ENCODE results near the gene PHACTR3. TPM values are rescaled to one million over a fixed set of nuclear protein-coding genes. Genes with fewer than 3 reads are reported as not detected.

Gene PHACTR3
- total RNA-seq, 1 donor from 2014 or later, result 0.14 TPM

DNA sequence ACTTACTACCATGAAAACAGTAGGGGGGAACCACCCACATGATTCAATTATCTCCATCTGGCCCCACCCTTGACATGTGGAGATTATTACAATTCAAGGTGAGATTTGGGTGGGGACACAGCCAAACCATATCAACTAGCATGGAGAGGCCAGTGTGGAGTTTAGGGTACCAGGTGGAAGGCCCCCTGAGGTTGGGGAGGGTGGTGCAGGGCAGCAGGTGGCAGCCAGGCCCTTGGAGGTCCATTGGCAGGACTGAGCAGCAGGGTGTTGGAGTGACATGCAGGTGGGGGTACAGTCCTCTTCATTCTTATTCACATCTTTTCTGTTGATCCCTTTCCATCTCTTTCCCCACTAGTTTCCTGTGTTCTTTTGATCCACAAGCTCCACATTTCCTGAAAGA is 42.9 kb downstream of the PHACTR3 start:
- peaks cover 12% of the 10 kb centered on the region for H3K9me3 Mint-ChIP-seq (ENCODE audit: unreplicated experiment)
- H3K4me3 Mint-ChIP-seq (ENCODE audit: unreplicated experiment), result no peak overlapping the region
- H4K20me1 ChIP-seq (ENCODE audit: insufficient read depth, low read length), result no peaks in the 10 kb centered on the region
- no peaks in the 10 kb centered on the region for H3K27me3 ChIP-seq (ENCODE audit: insufficient read depth, low read length)
- no peak overlapping the region for H3K9ac ChIP-seq (ENCODE audit: low read length)
- peaks cover 3% of the 10 kb centered on the region for H3K9me3 ChIP-seq (ENCODE audit: insufficient read depth, low read depth, low read length)
- no peaks in the 10 kb centered on the region for H3K36me3 Mint-ChIP-seq (ENCODE audit: low read depth, unreplicated experiment)
- H3K36me3 ChIP-seq (ENCODE audit: insufficient read depth, low read length), result no peaks in the 10 kb centered on the region
- no peaks in the 10 kb centered on the region for H3K79me2 ChIP-seq (ENCODE audit: insufficient read depth, low read length)
- TF ChIP-seq, protein P1, sequence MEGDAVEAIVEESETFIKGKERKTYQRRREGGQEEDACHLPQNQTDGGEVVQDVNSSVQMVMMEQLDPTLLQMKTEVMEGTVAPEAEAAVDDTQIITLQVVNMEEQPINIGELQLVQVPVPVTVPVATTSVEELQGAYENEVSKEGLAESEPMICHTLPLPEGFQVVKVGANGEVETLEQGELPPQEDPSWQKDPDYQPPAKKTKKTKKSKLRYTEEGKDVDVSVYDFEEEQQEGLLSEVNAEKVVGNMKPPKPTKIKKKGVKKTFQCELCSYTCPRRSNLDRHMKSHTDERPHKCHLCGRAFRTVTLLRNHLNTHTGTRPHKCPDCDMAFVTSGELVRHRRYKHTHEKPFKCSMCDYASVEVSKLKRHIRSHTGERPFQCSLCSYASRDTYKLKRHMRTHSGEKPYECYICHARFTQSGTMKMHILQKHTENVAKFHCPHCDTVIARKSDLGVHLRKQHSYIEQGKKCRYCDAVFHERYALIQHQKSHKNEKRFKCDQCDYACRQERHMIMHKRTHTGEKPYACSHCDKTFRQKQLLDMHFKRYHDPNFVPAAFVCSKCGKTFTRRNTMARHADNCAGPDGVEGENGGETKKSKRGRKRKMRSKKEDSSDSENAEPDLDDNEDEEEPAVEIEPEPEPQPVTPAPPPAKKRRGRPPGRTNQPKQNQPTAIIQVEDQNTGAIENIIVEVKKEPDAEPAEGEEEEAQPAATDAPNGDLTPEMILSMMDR (IDR thresholded peaks at IDR 0.05; ENCODE audit: insufficient read depth, low read depth, low read length), result no peak
- no peak for TF ChIP-seq EZH2 (IDR thresholded peaks at IDR 0.05; ENCODE audit: insufficient read depth, low read length)
- H3K27ac Mint-ChIP-seq (ENCODE audit: unreplicated experiment), result no peak overlapping the region
- H3K27me3 Mint-ChIP-seq (ENCODE audit: low read depth, unreplicated experiment), result peaks cover 19% of the 10 kb centered on the region
- no peak for DNase-seq (ENCODE audit: low read depth)
- H3K4me3 ChIP-seq (ENCODE audit: insufficient read depth, low read depth, low read length), result no peak overlapping the region
- H3K27ac ChIP-seq (ENCODE audit: low read depth, low read length), result no peak overlapping the region
- no peaks in the 10 kb centered on the region for H3K4me1 Mint-ChIP-seq (ENCODE audit: low read depth, unreplicated experiment)
- H3K4me2 ChIP-seq (ENCODE audit: low read length), result no peak overlapping the region
- FAIRE-seq, result no peak
- H2AFZ ChIP-seq (ENCODE audit: low read depth, low read length), result no peak overlapping the region
- no peaks in the 10 kb centered on the region for H3K4me1 ChIP-seq (ENCODE audit: insufficient read depth, low read length)

DNA sequence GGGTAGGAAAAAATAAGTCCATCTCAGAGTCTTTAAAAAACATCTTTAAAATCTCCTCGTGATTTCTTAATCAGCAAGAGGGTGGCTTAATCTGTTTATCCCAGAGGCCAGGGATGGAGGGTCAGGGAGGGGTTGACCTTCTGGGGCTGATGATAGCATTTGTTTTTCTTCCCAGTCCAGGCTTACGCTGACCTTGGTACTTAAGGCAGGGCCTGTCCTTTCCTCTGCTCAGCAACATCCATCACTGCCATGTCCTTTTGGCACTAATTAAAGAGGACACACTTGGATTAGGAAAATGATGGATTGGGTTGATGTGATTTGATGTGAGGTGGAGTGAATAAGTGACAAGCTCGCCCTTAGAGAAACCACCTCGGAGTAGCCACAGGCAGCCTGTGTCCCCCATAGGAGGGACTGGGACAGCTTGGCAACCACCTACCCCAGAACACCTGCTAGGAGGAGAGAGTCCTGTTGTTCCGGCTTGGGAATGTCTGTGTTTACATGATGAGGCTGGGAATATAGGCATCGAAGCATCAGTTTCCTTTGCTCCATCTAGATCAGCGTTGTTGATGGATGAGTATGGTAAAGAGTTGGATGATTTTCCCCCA is 44.2 kb downstream of the PHACTR3 start:
- no peak for FAIRE-seq
- H3K79me2 ChIP-seq (ENCODE audit: insufficient read depth, low read length), result no peaks in the 10 kb centered on the region
- no peak for DNase-seq (ENCODE audit: low read depth)
- H3K4me2 ChIP-seq (ENCODE audit: low read length), result no peak overlapping the region
- peaks cover 12% of the 10 kb centered on the region for H3K9me3 Mint-ChIP-seq (ENCODE audit: unreplicated experiment)
- H3K27me3 ChIP-seq (ENCODE audit: insufficient read depth, low read length), result no peaks in the 10 kb centered on the region
- peaks cover 14% of the 10 kb centered on the region for H3K27me3 Mint-ChIP-seq (ENCODE audit: low read depth, unreplicated experiment)
- H3K4me1 ChIP-seq (ENCODE audit: insufficient read depth, low read length), result no peaks in the 10 kb centered on the region
- TF ChIP-seq, protein P1 (IDR thresholded peaks at IDR 0.05; ENCODE audit: insufficient read depth, low read depth, low read length), result no peak
- TF ChIP-seq EZH2 (IDR thresholded peaks at IDR 0.05; ENCODE audit: insufficient read depth, low read length), result no peak
- no peak overlapping the region for H3K27ac Mint-ChIP-seq (ENCODE audit: unreplicated experiment)
- no peak overlapping the region for H3K4me3 Mint-ChIP-seq (ENCODE audit: unreplicated experiment)
- peaks cover 3% of the 10 kb centered on the region for H3K9me3 ChIP-seq (ENCODE audit: insufficient read depth, low read depth, low read length)
- no peaks in the 10 kb centered on the region for H3K36me3 ChIP-seq (ENCODE audit: insufficient read depth, low read length)
- H3K4me3 ChIP-seq (ENCODE audit: insufficient read depth, low read depth, low read length), result no peak overlapping the region
- H2AFZ ChIP-seq (ENCODE audit: low read depth, low read length), result no peak overlapping the region
- no peaks in the 10 kb centered on the region for H4K20me1 ChIP-seq (ENCODE audit: insufficient read depth, low read length)
- H3K9ac ChIP-seq (ENCODE audit: low read length), result no peak overlapping the region
- H3K4me1 Mint-ChIP-seq (ENCODE audit: low read depth, unreplicated experiment), result no peaks in the 10 kb centered on the region
- no peaks in the 10 kb centered on the region for H3K36me3 Mint-ChIP-seq (ENCODE audit: low read depth, unreplicated experiment)
- no peak overlapping the region for H3K27ac ChIP-seq (ENCODE audit: low read depth, low read length)

DNA sequence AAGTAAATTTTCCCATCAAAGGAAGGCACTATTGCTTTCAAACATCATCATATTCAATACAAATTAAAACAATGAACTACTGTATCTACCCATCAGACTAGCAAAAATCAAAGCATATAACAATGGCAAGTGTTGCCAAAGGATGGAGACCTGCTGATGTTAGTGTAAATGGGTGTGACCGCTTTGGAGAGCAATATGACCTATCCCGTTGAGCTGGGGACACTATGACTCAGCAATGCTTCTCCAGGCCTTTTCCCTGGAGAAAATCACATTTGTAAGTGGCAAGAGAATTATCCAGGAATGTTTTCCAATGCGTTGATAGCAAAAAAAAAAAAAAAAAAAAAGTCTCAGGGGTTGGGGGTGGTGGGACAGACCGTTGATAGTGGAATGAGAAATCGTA is 46.1 kb downstream of the PHACTR3 start:
- peaks cover 17% of the 10 kb centered on the region for H3K27me3 Mint-ChIP-seq (ENCODE audit: low read depth, unreplicated experiment)
- no peaks in the 10 kb centered on the region for H3K36me3 Mint-ChIP-seq (ENCODE audit: low read depth, unreplicated experiment)
- peaks cover 3% of the 10 kb centered on the region for H3K9me3 ChIP-seq (ENCODE audit: insufficient read depth, low read depth, low read length)
- no peaks in the 10 kb centered on the region for H3K79me2 ChIP-seq (ENCODE audit: insufficient read depth, low read length)
- H3K27ac ChIP-seq (ENCODE audit: low read depth, low read length), result no peak overlapping the region
- no peaks in the 10 kb centered on the region for H4K20me1 ChIP-seq (ENCODE audit: insufficient read depth, low read length)
- no peak for TF ChIP-seq EZH2 (IDR thresholded peaks at IDR 0.05; ENCODE audit: insufficient read depth, low read length)
- TF ChIP-seq, protein P1 (IDR thresholded peaks at IDR 0.05; ENCODE audit: insufficient read depth, low read depth, low read length), result no peak
- no peaks in the 10 kb centered on the region for H3K27me3 ChIP-seq (ENCODE audit: insufficient read depth, low read length)
- FAIRE-seq (no peak), DNase-seq (ENCODE audit: low read depth) (no peak)
- no peak overlapping the region for H2AFZ ChIP-seq (ENCODE audit: low read depth, low read length)
- no peaks in the 10 kb centered on the region for H3K4me1 Mint-ChIP-seq (ENCODE audit: low read depth, unreplicated experiment)
- H3K4me3 Mint-ChIP-seq (ENCODE audit: unreplicated experiment), result no peak overlapping the region
- no peaks in the 10 kb centered on the region for H3K4me1 ChIP-seq (ENCODE audit: insufficient read depth, low read length)
- no peak overlapping the region for H3K4me2 ChIP-seq (ENCODE audit: low read length)
- H3K4me3 ChIP-seq (ENCODE audit: insufficient read depth, low read depth, low read length), result no peak overlapping the region
- H3K27ac Mint-ChIP-seq (ENCODE audit: unreplicated experiment), result no peak overlapping the region
- H3K9me3 Mint-ChIP-seq (ENCODE audit: unreplicated experiment), result peaks cover 12% of the 10 kb centered on the region
- H3K9ac ChIP-seq (ENCODE audit: low read length), result no peak overlapping the region
- H3K36me3 ChIP-seq (ENCODE audit: insufficient read depth, low read length), result no peaks in the 10 kb centered on the region

Data from astrocyte (in vitro differentiated cells and primary cell).